ENCODE data around the gene KPTN.

DNA sequence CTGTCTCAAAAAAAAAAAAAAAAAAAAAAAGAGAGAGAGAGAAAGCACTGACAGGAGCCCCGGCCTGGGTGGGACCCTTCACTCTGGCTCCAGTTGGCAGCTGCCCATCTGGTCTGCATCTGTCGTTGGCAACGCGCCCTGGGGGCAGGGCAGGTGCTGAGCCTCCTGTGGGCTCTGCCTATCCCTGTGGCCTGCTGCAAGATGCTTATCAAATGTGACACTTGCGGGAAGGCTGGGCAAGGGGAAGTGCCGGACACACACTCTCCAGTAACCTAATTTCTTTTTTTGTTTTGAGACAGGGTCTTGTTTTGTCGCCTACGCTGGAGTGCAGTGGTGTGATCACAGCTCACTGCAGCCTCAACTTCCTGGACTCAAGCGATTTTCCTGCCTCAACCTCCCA lies 10.7 kb upstream of the KPTN start:
- TF ChIP-seq CTCF (optimal IDR thresholded peaks at IDR 0.05 in 1 of 3, IDR thresholded peaks at IDR 0.05 in 1 of 3, conservative IDR thresholded peaks at IDR 0.05 in 1 of 3; ENCODE audit: extremely low read depth in 1 of 3, insufficient read depth in 2 of 3, low read length in 3 of 3), result no peak
- no peak for TF ChIP-seq EZH2 (IDR thresholded peaks at IDR 0.05; ENCODE audit: low read length)
